RPMI7951 (cell line): ENCODE data around the gene ZNF709. TPM values are rescaled to one million over a fixed set of nuclear protein-coding genes. Genes with fewer than 3 reads are reported as not detected.
A peak's percentile ranks its signal among the peaks of the same experiment; 100 is the strongest.
"Not testable (repeated sequence)": the region's sequence is repeated elsewhere in the genome, so short reads cannot be mapped to it uniquely, and the experiment has no call there.

ENCODE experiments used
- DNase-seq: peaks from one replicate; pipeline ENCODE4 v3.0.0-alpha.2; 2012; ENCODE audit warnings: low read depth
- total RNA-seq: library from RNA; depleted of rRNA; stranded (reverse); fragments of >200 nt; shearing (Covaris generic); gene quantifications from 2 replicates; pipeline ENCODE4 v1.2.3, GENCODE V29; 2014; rRNA removed

The ZNF709 gene
- total RNA-seq: 3.0 and 3.5 TPM in 2 replicates

- peak; percentile 83 for DNase-seq
Observed at GRCh38 chr19:12484371-12485051, at the start of gene ZNF709. ZNF709 (minus strand) TSS chr19:12484816; CDS start chr19:12484657, 159 bp downstream.

GRCh38 chr19:12527034-12527836, 42.6 kb upstream of the ZNF709 start:
- peak; percentile 37 for DNase-seq

- DNase-seq: no peak
Observed at GRCh38 chr19:12526542-12526941, 41.9 kb upstream of the ZNF709 start.

- no peak for DNase-seq
Observed at GRCh38 chr19:12521996-12522395, 37.4 kb upstream of the ZNF709 start.

GRCh38 chr19:12513531-12514061, 29.0 kb upstream of the ZNF709 start:
- DNase-seq: no peak

GRCh38 chr19:12497032-12497431, 12.4 kb upstream of the ZNF709 start:
- no peak for DNase-seq

GRCh38 chr19:12496480-12496879, 11.9 kb upstream of the ZNF709 start:
- DNase-seq: no peak

GRCh38 chr19:12495002-12495802, 10.6 kb upstream of the ZNF709 start:
- DNase-seq: peak; percentile 93

- DNase-seq: no peak
Observed at GRCh38 chr19:12494260-12494860, 9.7 kb upstream of the ZNF709 start.

- DNase-seq: not testable (repeated sequence)
Observed at GRCh38 chr19:12486265-12486783, 1.7 kb upstream of the ZNF709 start.

- DNase-seq: no peak
Observed at GRCh38 chr19:12485571-12485970, 955 bp upstream of the ZNF709 start.

GRCh38 chr19:12485052-12485416, 418 bp upstream of the ZNF709 start:
- no peak for DNase-seq

GRCh38 chr19:12484011-12484370, 625 bp downstream of the ZNF709 start:
- DNase-seq: no peak

- DNase-seq: no peak
Observed at GRCh38 chr19:12482509-12482886, 2.1 kb downstream of the ZNF709 start.

GRCh38 chr19:12481781-12482508, 2.7 kb downstream of the ZNF709 start:
- no peak for DNase-seq

- no peak for DNase-seq
Observed at GRCh38 chr19:12478234-12478941, 6.2 kb downstream of the ZNF709 start.

- DNase-seq: not testable (repeated sequence)
Observed at GRCh38 chr19:12467651-12468050, 17.0 kb downstream of the ZNF709 start.

GRCh38 chr19:12465211-12465610, 19.4 kb downstream of the ZNF709 start:
- no peak for DNase-seq

GRCh38 chr19:12464769-12465168, 19.8 kb downstream of the ZNF709 start:
- DNase-seq: no peak

GRCh38 chr19:12464139-12464538, 20.5 kb downstream of the ZNF709 start:
- not testable (repeated sequence) for DNase-seq
